ENCODE data around the gene MAP1S. TPM values are rescaled to one million over a fixed set of nuclear protein-coding genes. Genes with fewer than 3 reads are reported as not detected.

The MAP1S gene
- total RNA-seq, 5 donors from 2014 or later (not counting 1 experiment from before 2014, with no cell fraction given): 32.8 to 78.5 (median 66.0) TPM

DNA sequence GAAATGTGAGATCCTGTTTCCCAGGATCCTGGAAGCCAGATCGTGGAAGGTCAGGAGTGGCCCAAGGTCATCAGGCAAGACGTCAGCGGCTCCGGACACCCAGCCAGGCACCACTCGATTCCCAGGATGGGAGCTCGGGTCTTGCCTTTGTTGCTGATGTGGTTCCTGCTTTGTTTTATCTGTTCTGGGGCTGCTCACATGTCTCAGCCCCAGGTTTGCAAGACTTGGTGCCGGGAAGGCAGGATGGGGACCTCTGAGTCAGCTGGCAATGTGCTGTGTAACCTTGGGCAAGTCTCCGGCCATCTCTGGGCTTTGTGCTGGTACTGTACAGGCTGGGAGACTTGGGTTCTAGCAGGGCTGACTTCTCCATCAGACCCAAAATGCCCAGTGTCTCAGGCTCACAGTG lies 30.6 kb downstream of the MAP1S start:
- no peaks in the 10 kb centered on the region for H3K9me3 ChIP-seq
- H3K36me3 ChIP-seq (ENCODE audit: control insufficient read depth in 2 of 2, extremely low read depth in 1 of 2, insufficient read depth in 1 of 2, low read length in 1 of 2): peaks cover 6 to 12% of the 10 kb centered on the region in 2 donors
- Mint-ChIP-seq H3K4me1 (peaks cover 49 to 64% (median 52%) of the 10 kb centered on the region in 3 donors), H3K36me3 (peaks cover 5% of the 10 kb centered on the region), H3K9me3 (no peaks in the 10 kb centered on the region), H3K4me3 (peak overlapping the region; percentile 92 to 97 (median 94)), H3K27me3 (no peaks in the 10 kb centered on the region), H3K27ac (peak overlapping the region; percentile 94 to 97)
- peaks cover 29 to 78% of the 10 kb centered on the region in 2 experiments for H3K4me1 ChIP-seq (ENCODE audit: control insufficient read depth in 1 of 2, extremely low read depth in 1 of 2, insufficient read depth in 2 of 2, low read length in 2 of 2)
- ATAC-seq (replicated peaks in 1 of 4) (no peak), DNase-seq (peak in 2 of 35 experiments; percentile 17 to 34)
- CTCF ChIA-PET: no interaction called here
- H3K4me3 ChIP-seq (ENCODE audit: control insufficient read depth in 1 of 2, extremely low read depth in 1 of 2, low read length in 1 of 2): peak overlapping the region in 1 of 2 donors; percentile 82
- POLR2A ChIA-PET: no interaction called here
- H3K27ac ChIP-seq (ENCODE audit: low read length): peak overlapping the region; percentile 44
- 50% methylated on average over 8 of the region's 8 CpGs for WGBS (ENCODE audit: insufficient coverage)
- no peaks in the 10 kb centered on the region for H3K27me3 ChIP-seq (replicated peaks in 1 of 2; ENCODE audit: control insufficient read depth in 2 of 2, extremely low read depth in 1 of 2, insufficient read depth in 2 of 2, low read length in 1 of 2)

DNA sequence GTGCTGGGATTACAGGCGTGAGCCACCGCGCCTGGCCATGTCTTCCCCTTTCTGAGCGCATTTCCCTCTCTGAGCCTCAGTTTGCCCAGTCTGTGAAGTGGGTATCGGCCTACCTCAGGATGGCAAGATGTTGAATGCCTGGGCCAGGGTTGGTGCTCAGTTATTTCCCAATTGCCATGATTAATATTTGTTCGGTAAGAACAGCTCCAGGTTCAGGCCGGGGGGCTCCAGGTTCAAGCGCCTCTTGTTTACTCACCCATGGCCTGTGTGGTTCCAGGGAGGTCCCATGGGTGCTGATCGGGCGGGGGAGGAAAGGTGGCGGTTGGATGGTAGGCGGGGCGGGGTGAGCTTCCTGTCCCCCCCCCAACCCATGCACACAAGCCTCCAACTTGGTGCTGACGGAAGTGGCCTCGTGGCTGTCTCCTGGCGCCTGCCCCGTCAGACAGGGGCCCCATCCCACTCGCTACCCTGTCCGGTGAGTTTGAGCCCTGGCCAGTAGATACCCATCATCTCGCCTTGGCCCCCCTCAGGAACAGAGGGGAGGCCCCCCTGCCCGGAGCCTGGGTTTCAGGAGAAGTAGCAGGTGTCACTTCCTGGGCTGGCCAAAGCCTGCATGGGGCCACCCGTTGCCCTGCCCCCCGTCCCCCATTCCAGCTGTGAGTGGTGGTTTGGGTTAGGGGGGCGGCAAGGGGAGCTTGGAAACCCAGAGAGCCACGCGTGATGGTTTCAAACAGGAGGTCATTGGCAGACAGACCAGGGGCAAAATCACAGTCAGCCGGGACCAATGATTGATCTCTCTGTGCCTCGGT lies 32.0 kb downstream of the MAP1S start, which contains the start of gene FCHO1:
Gene FCHO1, plus strand, starts transcription at position 375 of the 809 bp plus-strand sequence. CDS start 3,688 bp downstream, outside the sequence.
- H3K9me3 ChIP-seq: no peaks in the 10 kb centered on the region
- no peaks in the 10 kb centered on the region for H3K27me3 ChIP-seq (replicated peaks in 1 of 2; ENCODE audit: control insufficient read depth in 2 of 2, extremely low read depth in 1 of 2, insufficient read depth in 2 of 2, low read length in 1 of 2)
- peak; percentile 78 to 91 (median 86) for DNase-seq
- H3K27ac ChIP-seq (ENCODE audit: low read length): peak within 1 kb of the TSS; percentile 80
- 0% methylated on average over 10 of the region's 28 CpGs for WGBS (ENCODE audit: insufficient coverage)
- peaks cover 6 to 25% of the 10 kb centered on the region in 2 donors for H3K36me3 ChIP-seq (ENCODE audit: control insufficient read depth in 2 of 2, extremely low read depth in 1 of 2, insufficient read depth in 1 of 2, low read length in 1 of 2)
- CTCF ChIA-PET: interaction anchor here in 1 of 2 donors (0.7 to 1.0 kb wide), 3 partner anchors 31 to 179 kb away, joined by 3 to 4 read pairs (median 4); partner anchors contain the start of gene RPL18A
- H3K36me3 Mint-ChIP-seq: peaks cover 12% of the 10 kb centered on the region
- POLR2A ChIA-PET: interaction anchor here in 1 of 2 donors (0.6 kb wide), 2 partner anchors 10 to 1161 kb away, joined by 4 read pairs; no protein-coding TSS in a partner anchor
- H3K4me3 ChIP-seq (ENCODE audit: control insufficient read depth in 1 of 2, extremely low read depth in 1 of 2, low read length in 1 of 2): peak within 1 kb of the TSS; percentile 81 to 82
- H3K9me3 Mint-ChIP-seq: no peaks in the 10 kb centered on the region
- H3K27ac Mint-ChIP-seq: peak within 1 kb of the TSS; percentile 94 to 97
- H3K4me1 Mint-ChIP-seq: peaks cover 56 to 75% (median 61%) of the 10 kb centered on the region in 3 donors
- ATAC-seq (replicated peaks in 1 of 4): peak; percentile 72 to 77 (median 77)
- peaks cover 29 to 90% of the 10 kb centered on the region in 2 experiments for H3K4me1 ChIP-seq (ENCODE audit: control insufficient read depth in 1 of 2, extremely low read depth in 1 of 2, insufficient read depth in 2 of 2, low read length in 2 of 2)
- peak within 1 kb of the TSS; percentile 92 to 97 (median 94) for H3K4me3 Mint-ChIP-seq
- no peaks in the 10 kb centered on the region for H3K27me3 Mint-ChIP-seq

DNA sequence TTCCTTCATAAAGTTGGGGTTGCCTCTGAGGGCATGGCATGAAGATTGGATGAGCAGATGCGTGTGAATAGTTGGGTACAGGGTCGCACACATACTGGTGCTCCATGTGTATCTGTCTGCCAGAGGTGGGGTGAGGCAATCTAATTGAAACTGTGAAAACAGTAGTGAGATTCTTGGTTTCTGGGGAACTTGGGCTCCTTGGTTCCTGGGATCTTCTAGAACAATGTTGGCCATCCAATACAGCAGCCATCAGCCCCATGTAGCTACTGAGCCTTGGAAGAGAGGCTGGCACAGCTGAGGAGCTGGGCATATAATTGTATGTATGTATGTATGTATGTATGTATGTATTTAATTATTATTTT lies 32.6 kb downstream of the MAP1S start:
- Mint-ChIP-seq H3K27ac (peak overlapping the region; percentile 94 to 97), H3K9me3 (no peaks in the 10 kb centered on the region), H3K36me3 (peaks cover 16% of the 10 kb centered on the region), H3K27me3 (no peaks in the 10 kb centered on the region), H3K4me3 (peak overlapping the region; percentile 92 to 97 (median 94)), H3K4me1 (peaks cover 56 to 73% (median 58%) of the 10 kb centered on the region in 3 donors)
- WGBS (ENCODE audit: insufficient coverage): 0% methylated on average over 2 of the region's 2 CpGs
- Histone ChIP-seq H3K4me3 (ENCODE audit: control insufficient read depth in 1 of 2, extremely low read depth in 1 of 2, low read length in 1 of 2) (peak overlapping the region; percentile 81 to 82), H3K9me3 (no peaks in the 10 kb centered on the region), H3K36me3 (ENCODE audit: control insufficient read depth in 2 of 2, extremely low read depth in 1 of 2, insufficient read depth in 1 of 2, low read length in 1 of 2) (peaks cover 6 to 30% of the 10 kb centered on the region in 2 donors), H3K27ac (ENCODE audit: low read length) (peak overlapping the region; percentile 80), H3K27me3 (replicated peaks in 1 of 2; ENCODE audit: control insufficient read depth in 2 of 2, extremely low read depth in 1 of 2, insufficient read depth in 2 of 2, low read length in 1 of 2) (no peaks in the 10 kb centered on the region), H3K4me1 (ENCODE audit: control insufficient read depth in 1 of 2, extremely low read depth in 1 of 2, insufficient read depth in 2 of 2, low read length in 2 of 2) (peaks cover 29 to 86% of the 10 kb centered on the region in 2 experiments)
- ChIA-PET POLR2A (interaction anchor here in 1 of 2 donors (0.6 kb wide), 1 partner anchor 1161 kb away, joined by 4 read pairs; no protein-coding TSS in a partner anchor), CTCF (interaction anchor here (0.7 to 1.0 kb wide), 2 partner anchors 179 to 186 kb away, joined by 4 to 5 read pairs; no protein-coding TSS in a partner anchor)
- ATAC-seq (replicated peaks in 1 of 4): no peak
- DNase-seq: peak in 1 of 35 experiments; percentile 26

DNA sequence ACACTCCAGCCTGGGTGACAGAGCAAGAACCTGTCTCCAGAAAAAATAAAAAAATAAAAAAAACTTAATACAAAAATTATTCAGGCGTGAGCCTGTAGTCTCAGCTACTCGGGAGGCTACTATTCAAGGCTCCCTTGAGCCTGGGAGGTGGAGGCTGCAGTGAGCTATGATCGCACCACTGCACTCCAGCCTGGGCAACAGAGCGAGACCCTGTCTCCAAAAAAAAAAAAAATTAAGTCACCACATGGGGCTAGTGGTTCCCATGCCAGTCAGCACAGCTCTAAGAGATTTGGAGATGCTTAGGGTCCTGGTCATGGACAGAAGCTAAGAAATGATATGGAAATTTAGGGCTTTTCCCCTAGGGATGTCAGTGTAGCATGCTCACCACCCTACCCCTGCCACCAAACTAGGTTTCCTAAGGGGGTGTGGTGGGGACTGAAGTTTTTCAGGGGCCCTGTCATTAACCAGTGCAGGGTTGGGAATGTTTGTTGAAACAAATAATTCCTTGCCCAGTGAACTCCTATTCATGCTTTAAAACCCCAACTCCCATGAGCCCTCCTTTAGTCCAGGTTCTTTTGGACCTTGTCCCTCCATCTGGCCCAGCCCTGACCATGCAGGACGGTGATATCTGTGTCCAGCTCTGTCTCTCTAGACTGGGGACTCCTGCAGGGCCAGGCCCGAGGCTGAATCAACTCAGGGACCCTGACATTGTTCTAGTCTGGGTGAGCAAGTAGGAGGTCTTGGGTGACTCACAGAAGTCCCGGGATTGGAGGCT lies 33.8 kb downstream of the MAP1S start:
- Histone ChIP-seq H3K4me3 (ENCODE audit: control insufficient read depth in 1 of 2, extremely low read depth in 1 of 2, low read length in 1 of 2) (no peak overlapping the region), H3K27ac (ENCODE audit: low read length) (no peak overlapping the region), H3K9me3 (no peaks in the 10 kb centered on the region), H3K27me3 (replicated peaks in 1 of 2; ENCODE audit: control insufficient read depth in 2 of 2, extremely low read depth in 1 of 2, insufficient read depth in 2 of 2, low read length in 1 of 2) (no peaks in the 10 kb centered on the region), H3K36me3 (ENCODE audit: control insufficient read depth in 2 of 2, extremely low read depth in 1 of 2, insufficient read depth in 1 of 2, low read length in 1 of 2) (peaks cover 13 to 36% of the 10 kb centered on the region in 2 donors), H3K4me1 (ENCODE audit: control insufficient read depth in 1 of 2, extremely low read depth in 1 of 2, insufficient read depth in 2 of 2, low read length in 2 of 2) (peaks cover 26 to 77% of the 10 kb centered on the region in 2 experiments)
- H3K4me3 Mint-ChIP-seq: no peak overlapping the region
- POLR2A ChIA-PET: no interaction called here
- H3K27me3 Mint-ChIP-seq: no peaks in the 10 kb centered on the region
- CTCF ChIA-PET: interaction anchor here in 1 of 2 donors (0.7 kb wide), 1 partner anchor 185 kb away, joined by 5 read pairs; no protein-coding TSS in a partner anchor
- DNase-seq: no peak
- no peaks in the 10 kb centered on the region for H3K9me3 Mint-ChIP-seq
- H3K4me1 Mint-ChIP-seq: peaks cover 54 to 72% (median 57%) of the 10 kb centered on the region in 3 donors
- no peak for ATAC-seq (replicated peaks in 1 of 4)
- 100% methylated on average over 2 of the region's 7 CpGs for WGBS (ENCODE audit: insufficient coverage)
- peak overlapping the region in 1 of 2 donors; percentile 48 for H3K27ac Mint-ChIP-seq
- H3K36me3 Mint-ChIP-seq: peaks cover 21% of the 10 kb centered on the region

DNA sequence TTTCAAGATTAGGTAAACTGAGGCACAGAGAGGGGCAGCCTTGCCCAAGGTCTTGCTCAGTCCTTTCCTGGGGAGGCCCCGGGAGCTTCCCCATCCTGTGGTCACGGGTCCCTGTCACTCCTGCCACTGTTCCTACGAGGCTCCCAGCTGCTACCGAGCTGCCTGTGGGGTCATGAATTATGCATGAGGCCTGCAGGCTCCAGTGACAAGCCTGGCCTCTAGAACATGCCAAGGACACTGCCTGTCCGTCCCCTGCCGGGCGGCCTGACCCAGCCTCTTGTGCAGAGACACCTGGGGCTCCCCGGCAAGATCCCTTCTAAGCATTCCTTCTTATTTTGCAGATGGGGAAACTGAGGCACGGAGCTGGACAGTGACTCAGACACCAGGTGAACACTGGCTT lies 34.7 kb downstream of the MAP1S start:
- ChIA-PET CTCF (no interaction called here), POLR2A (no interaction called here)
- ATAC-seq (replicated peaks in 1 of 4): no peak
- H3K4me3 ChIP-seq (ENCODE audit: control insufficient read depth in 1 of 2, extremely low read depth in 1 of 2, low read length in 1 of 2): no peak overlapping the region
- Mint-ChIP-seq H3K36me3 (peaks cover 24% of the 10 kb centered on the region), H3K4me3 (no peak overlapping the region), H3K27ac (peak overlapping the region; percentile 15 to 28), H3K9me3 (no peaks in the 10 kb centered on the region), H3K27me3 (no peaks in the 10 kb centered on the region), H3K4me1 (peaks cover 48 to 66% (median 52%) of the 10 kb centered on the region in 3 donors)
- H3K9me3 ChIP-seq: no peaks in the 10 kb centered on the region
- WGBS (ENCODE audit: insufficient coverage): 95% methylated on average over 9 of the region's 9 CpGs
- H3K4me1 ChIP-seq (ENCODE audit: control insufficient read depth in 1 of 2, extremely low read depth in 1 of 2, insufficient read depth in 2 of 2, low read length in 2 of 2): peaks cover 21 to 68% of the 10 kb centered on the region in 2 experiments
- H3K27ac ChIP-seq (ENCODE audit: low read length): no peak overlapping the region
- DNase-seq: no peak
- H3K36me3 ChIP-seq (ENCODE audit: control insufficient read depth in 2 of 2, extremely low read depth in 1 of 2, insufficient read depth in 1 of 2, low read length in 1 of 2): peaks cover 13 to 36% of the 10 kb centered on the region in 2 donors
- no peaks in the 10 kb centered on the region for H3K27me3 ChIP-seq (replicated peaks in 1 of 2; ENCODE audit: control insufficient read depth in 2 of 2, extremely low read depth in 1 of 2, insufficient read depth in 2 of 2, low read length in 1 of 2)

All from T-cell (primary cell).